Measurements from ENCODE around the gene CMTM1. TPM values are rescaled to one million over a fixed set of nuclear protein-coding genes. Genes with fewer than 3 reads are reported as not detected.
A peak's percentile ranks its signal among the peaks of the same experiment; 100 is the strongest.

CMTM1 gene
- total RNA-seq, 2 donors from 2014 or later = 1.6 TPM; not detected in 1

- Histone ChIP-seq H3K4me3 (no peak overlapping the region), H3K4me1 (peaks cover 0 to 42% of the 10 kb centered on the region in 2 donors), H3K36me3 (peaks cover 38% of the 10 kb centered on the region), H3K27ac (peak overlapping the region; percentile 32 to 48), H3K9me3 (no peaks in the 10 kb centered on the region), H3K27me3 (no peaks in the 10 kb centered on the region)
- no peak for DNase-seq (ENCODE audit: low spot score)
- no peak for TF ChIP-seq CTCF (IDR thresholded peaks at IDR 0.05)
These were observed 41.6 kb upstream of the CMTM1 start for GRCh38 chr16:66524601-66525164.

- Histone ChIP-seq H3K4me1 (peaks cover 0 to 33% of the 10 kb centered on the region in 2 donors), H3K27me3 (no peaks in the 10 kb centered on the region), H3K27ac (no peak overlapping the region), H3K9me3 (no peaks in the 10 kb centered on the region), H3K4me3 (no peak overlapping the region), H3K36me3 (peaks cover 43% of the 10 kb centered on the region)
- DNase-seq (ENCODE audit: low spot score) = no peak
- TF ChIP-seq CTCF (IDR thresholded peaks at IDR 0.05) = no peak
These were observed 40.7 kb upstream of the CMTM1 start for GRCh38 chr16:66525396-66526180.

- H3K9me3 ChIP-seq = no peaks in the 10 kb centered on the region
- no peak overlapping the region for H3K27ac ChIP-seq
- no peak for DNase-seq (ENCODE audit: low spot score)
- peaks cover 0 to 9% of the 10 kb centered on the region in 2 donors for H3K4me1 ChIP-seq
- no peak overlapping the region for H3K4me3 ChIP-seq
- H3K27me3 ChIP-seq = no peaks in the 10 kb centered on the region
- H3K36me3 ChIP-seq = peaks cover 61% of the 10 kb centered on the region
- TF ChIP-seq CTCF (IDR thresholded peaks at IDR 0.05) = no peak
These were observed 37.9 kb upstream of the CMTM1 start for GRCh38 chr16:66528294-66528693.

GRCh38 chr16:66529475-66529874, 36.8 kb upstream of the CMTM1 start:
- no peak overlapping the region for H3K27ac ChIP-seq
- H3K4me1 ChIP-seq = peaks cover 0 to 6% of the 10 kb centered on the region in 2 donors
- no peaks in the 10 kb centered on the region for H3K9me3 ChIP-seq
- TF ChIP-seq CTCF (IDR thresholded peaks at IDR 0.05) = no peak
- DNase-seq (ENCODE audit: low spot score) = no peak
- H3K27me3 ChIP-seq = no peaks in the 10 kb centered on the region
- peaks cover 61% of the 10 kb centered on the region for H3K36me3 ChIP-seq
- H3K4me3 ChIP-seq = no peak overlapping the region

- H3K27me3 ChIP-seq = no peaks in the 10 kb centered on the region
- TF ChIP-seq CTCF (IDR thresholded peaks at IDR 0.05) = no peak
- peaks cover 0 to 10% of the 10 kb centered on the region in 2 donors for H3K4me1 ChIP-seq
- no peak overlapping the region for H3K4me3 ChIP-seq
- no peaks in the 10 kb centered on the region for H3K9me3 ChIP-seq
- DNase-seq (ENCODE audit: low spot score) = no peak
- H3K36me3 ChIP-seq = peaks cover 48% of the 10 kb centered on the region
- peak overlapping the region in 1 of 2 donors; percentile 58 for H3K27ac ChIP-seq
These were observed 31.9 kb upstream of the CMTM1 start for GRCh38 chr16:66534376-66534799.

Measured in right atrium auricular region (tissue), 2 donors.